GM19025 (cell line): ENCODE results near the gene GALNT11.
"Not testable (repeated sequence)": the region's sequence is repeated elsewhere in the genome, so short reads cannot be mapped to it uniquely, and the experiment has no call there.

Experiments
- ATAC-seq: cut with Tn5 transposase; IDR thresholded peaks from one replicate; pipeline ENCODE4 v1.9.1; 2021; ENCODE audit warnings: mild to moderate bottlenecking, low read depth, moderate library complexity; ENCODE audit not compliant: unreplicated experiment

Gene GALNT11

GRCh38 chr7:152065800-152066344, 40.4 kb downstream of the GALNT11 start:
- not testable (repeated sequence) for ATAC-seq

DNA sequence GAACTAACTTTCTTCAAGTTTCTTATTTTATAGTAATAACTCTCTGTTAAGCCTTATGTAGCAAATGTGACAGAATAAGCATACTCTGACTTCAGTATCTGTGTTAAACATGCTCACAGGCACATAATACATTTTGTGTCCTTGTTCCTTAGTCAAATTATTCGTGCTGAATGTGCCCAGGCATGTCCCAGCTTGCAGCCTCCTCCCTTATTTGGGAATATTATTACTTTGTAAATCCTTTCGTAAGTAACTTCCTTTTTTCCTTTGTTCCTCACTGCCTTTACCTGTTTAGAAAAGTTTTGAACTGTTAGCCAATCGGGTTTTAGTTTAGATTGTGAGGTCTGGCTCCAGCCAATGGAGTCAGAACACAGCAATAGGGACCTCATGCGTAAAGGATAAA, 46.9 kb downstream of the GALNT11 start:
- ATAC-seq, result no peak

DNA sequence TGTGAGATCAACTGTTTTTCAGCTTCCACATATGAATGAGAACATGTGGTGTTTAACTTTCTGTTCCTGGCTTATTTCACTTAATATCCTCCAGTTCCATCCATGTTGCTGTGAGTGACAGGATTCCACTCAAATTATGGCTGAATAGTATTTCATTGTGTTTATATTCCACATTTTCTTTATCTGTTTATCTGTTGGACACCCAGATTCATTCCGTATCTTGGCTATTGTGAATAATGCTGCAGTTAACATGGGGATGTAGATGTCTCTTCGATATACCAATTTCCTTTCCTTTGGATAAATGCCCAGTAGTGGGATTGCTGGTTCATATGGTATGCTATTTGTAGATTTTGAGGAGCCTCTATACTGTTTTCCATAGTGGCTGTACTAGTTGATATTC, 47.9 kb downstream of the GALNT11 start:
- no peak for ATAC-seq

- ATAC-seq, result no peak
These were observed 49.2 kb downstream of the GALNT11 start for GRCh38 chr7:152074673-152075072.

GRCh38 chr7:152075379-152075778, 49.9 kb downstream of the GALNT11 start:
- ATAC-seq, result not testable (repeated sequence)

GRCh38 chr7:152076324-152076821, 50.9 kb downstream of the GALNT11 start:
- ATAC-seq, result no peak

GRCh38 chr7:152076940-152077933, 51.8 kb downstream of the GALNT11 start:
- no peak for ATAC-seq

GRCh38 chr7:152078025-152078424, 52.6 kb downstream of the GALNT11 start:
- ATAC-seq, result no peak

DNA sequence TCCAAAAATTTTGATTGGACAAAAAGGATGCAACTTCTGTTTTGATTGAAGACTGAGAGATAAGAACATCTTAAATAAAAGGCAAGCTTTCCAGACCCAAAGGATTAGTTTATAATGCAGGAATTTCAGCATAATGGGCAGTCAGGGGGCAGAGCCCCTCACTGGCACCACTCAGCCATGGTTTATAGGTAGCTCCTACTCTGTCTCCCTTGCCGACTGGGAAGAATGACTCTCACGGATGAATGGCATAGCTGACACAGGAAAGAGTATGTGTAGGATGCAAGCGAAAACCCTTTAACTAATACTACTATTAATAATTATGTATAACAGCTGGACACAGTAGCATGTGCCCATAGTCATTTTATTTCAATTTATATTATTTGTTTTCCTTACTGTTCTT, 53.3 kb downstream of the GALNT11 start:
- ATAC-seq, result no peak

- no peak for ATAC-seq
These were observed 55.6 kb downstream of the GALNT11 start for GRCh38 chr7:152081088-152081487.

DNA sequence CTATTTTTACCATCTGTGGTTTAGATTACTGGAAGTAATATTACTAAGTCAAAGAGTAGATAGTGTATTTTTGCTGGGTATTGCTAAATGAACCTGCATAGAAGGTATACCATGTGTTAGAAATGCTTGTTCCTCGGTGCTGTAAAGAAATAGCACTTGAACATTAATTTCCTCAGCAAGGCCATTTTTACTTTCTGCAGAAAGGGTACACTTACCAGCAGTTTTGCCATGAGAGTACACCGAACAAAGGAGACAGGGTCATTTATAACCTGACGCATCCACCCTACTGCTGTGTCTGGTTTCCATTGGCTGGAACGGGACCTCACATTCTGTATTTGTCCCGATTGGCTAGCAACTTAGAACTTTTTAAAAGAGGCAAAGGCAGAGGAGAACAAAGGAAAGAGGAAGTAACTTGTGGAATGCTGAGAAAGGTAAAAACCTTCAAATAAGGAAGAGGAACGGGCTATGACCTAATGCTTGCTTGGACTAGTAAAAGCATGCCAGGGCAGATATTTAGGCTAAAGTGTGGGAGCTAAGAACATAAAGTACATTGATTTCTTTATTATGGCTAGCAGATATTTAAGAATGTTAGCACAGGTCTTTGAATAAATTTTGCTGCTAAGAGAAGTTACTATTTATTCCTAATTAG, 56.7 kb downstream of the GALNT11 start:
- ATAC-seq, result not testable (repeated sequence)

- ATAC-seq, result no peak
These were observed 59.7 kb downstream of the GALNT11 start for GRCh38 chr7:152085131-152085530.

DNA sequence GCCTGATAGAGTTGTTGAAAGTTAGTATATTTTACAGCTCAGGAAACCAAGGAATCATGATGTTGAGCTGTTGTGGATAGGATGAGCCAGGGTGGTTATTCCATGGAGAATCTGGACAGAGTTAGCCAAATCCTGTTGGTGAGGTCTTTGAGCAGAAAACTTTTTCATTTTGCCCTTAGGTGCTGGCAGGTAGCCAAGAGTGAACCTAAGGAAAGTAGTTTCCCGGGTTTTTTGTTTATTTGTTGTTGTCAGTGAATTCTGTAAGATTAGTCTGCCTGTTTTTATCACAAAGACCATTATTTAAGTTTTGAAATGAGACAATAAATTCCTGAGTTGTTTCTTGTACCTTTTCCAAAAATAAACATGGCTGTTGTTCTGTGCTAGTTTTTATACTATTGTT, 61.0 kb downstream of the GALNT11 start:
- no peak for ATAC-seq

- ATAC-seq, result no peak
These were observed 63.7 kb downstream of the GALNT11 start for GRCh38 chr7:152089183-152089582.

GRCh38 chr7:152090747-152091146, 65.3 kb downstream of the GALNT11 start:
- ATAC-seq, result no peak

DNA sequence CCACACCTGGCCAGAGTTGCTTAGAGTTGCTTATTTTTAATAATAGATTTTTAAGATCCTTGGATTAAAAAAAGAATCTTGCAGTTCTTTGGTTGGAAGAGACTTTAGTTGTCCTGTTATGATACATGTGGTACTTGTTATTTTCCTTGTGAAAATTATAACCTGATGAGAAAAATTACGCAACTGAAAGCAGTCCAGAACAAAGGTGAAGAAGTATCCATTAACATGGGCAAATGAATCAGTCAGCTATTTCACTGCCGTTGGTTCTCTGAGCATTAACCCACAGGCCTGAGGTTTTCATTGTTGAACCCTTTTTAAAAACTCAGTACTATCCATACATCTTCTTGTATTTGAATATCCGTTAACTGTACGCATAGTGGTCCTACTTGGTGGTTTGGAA, 68.2 kb downstream of the GALNT11 start:
- ATAC-seq, result no peak

DNA sequence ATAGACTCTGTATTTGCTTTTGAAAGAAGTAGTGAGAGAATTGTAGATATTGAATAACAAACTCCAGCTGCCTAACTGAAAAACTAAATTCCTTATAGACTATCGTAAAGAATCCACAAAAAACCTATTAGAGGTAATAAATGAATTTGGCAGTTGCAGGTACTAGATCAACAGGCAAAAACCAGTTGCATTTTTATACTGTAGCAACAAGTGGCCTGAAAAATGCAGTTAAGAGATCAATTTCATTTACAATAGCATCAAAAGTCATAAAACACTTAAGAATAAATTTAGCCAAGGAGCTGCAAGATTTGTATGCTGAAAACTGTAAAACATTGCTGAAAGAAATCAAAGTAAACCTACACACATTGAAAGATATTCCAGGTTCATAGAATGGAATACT, 70.3 kb downstream of the GALNT11 start:
- no peak for ATAC-seq

GRCh38 chr7:152097330-152097729, 71.9 kb downstream of the GALNT11 start:
- no peak for ATAC-seq

- ATAC-seq, result no peak
These were observed 77.6 kb downstream of the GALNT11 start for GRCh38 chr7:152103066-152103465.

GRCh38 chr7:152103691-152104090, 78.2 kb downstream of the GALNT11 start:
- no peak for ATAC-seq

DNA sequence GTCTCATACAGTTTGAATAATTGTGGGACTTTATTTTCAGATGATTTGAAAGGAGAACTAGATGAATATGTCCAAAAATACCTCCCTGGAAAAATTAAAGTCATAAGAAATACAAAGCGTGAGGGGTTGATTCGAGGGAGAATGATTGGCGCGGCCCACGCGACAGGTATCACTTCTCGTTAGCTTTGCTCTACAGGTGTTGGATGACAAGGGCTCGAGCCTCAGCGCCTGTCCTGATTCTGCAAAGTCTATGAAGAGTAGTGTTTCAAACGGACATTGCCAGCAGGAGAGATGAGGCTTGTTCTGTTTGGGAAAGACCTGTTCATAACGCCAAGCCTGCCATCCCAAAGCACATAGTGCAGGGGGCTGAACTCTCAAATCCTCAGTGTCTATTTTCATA, 79.7 kb downstream of the GALNT11 start:
- no peak for ATAC-seq
